ENCODE measurements around the gene PCDHA6. TPM values are rescaled to one million over a fixed set of nuclear protein-coding genes. Genes with fewer than 3 reads are reported as not detected.

PCDHA6 gene
- total and polyA plus RNA-seq, 10 of the 15 experiments (the other 5 are each of a cell fraction or from before 2014, with no cell fraction given): 0.09 TPM; not detected in 9

Other genes with a start within 250 kb of the PCDHA6 start
Only the 7 nearest of the 24 such genes appear.
- not detected in 2 replicates for gene PCDHA3, start 26.9 kb upstream of the PCDHA6 start, total RNA-seq (2014; rRNA removed)
- not detected in 2 replicates for gene PCDHA3, start 26.9 kb upstream of the PCDHA6 start, total RNA-seq (2014; rRNA removed; fragmentation: Illumina TruSeq; extraction: Trizol)
- not detected in 2 replicates for gene PCDHA3, start 26.9 kb upstream of the PCDHA6 start, total RNA-seq (2021)
- gene PCDHA3, start 26.9 kb upstream of the PCDHA6 start, polyA plus RNA-seq (2011; rRNA removed): not detected in 2 replicates
- 0.01 TPM in 1 of 2 replicates, not detected in the other for gene PCDHA3, start 26.9 kb upstream of the PCDHA6 start, polyA plus RNA-seq (2014; fragmentation: Illumina TruSeq; extraction: Trizol)
- not detected for gene PCDHA3, start 26.9 kb upstream of the PCDHA6 start, polyA plus RNA-seq (2014; fragmentation: Nextera tagmentation; extraction: Ambion mirVana)
- gene PCDHA3, start 26.9 kb upstream of the PCDHA6 start, polyA plus RNA-seq (2014; rRNA removed): not detected in 2 replicates
- under 1 TPM in 1 of 2 experiments, not detected in 1; 0.04 TPM for gene PCDHA3, start 26.9 kb upstream of the PCDHA6 start, polyA plus RNA-seq (2016; fragmentation: Nextera tagmentation; extraction: Ambion mirVana)
- gene PCDHA4, start 20.9 kb upstream of the PCDHA6 start, total RNA-seq (2014; rRNA removed): not detected in 2 replicates
- gene PCDHA4, start 20.9 kb upstream of the PCDHA6 start, total RNA-seq (2014; rRNA removed; fragmentation: Illumina TruSeq; extraction: Trizol): not detected in 2 replicates
- 0.05 TPM in 1 of 2 replicates, not detected in the other for gene PCDHA4, start 20.9 kb upstream of the PCDHA6 start, total RNA-seq (2021)
- not detected in 2 replicates for gene PCDHA4, start 20.9 kb upstream of the PCDHA6 start, polyA plus RNA-seq (2011; rRNA removed)
- not detected in 2 replicates for gene PCDHA4, start 20.9 kb upstream of the PCDHA6 start, polyA plus RNA-seq (2014; fragmentation: Illumina TruSeq; extraction: Trizol)
- not detected for gene PCDHA4, start 20.9 kb upstream of the PCDHA6 start, polyA plus RNA-seq (2014; fragmentation: Nextera tagmentation; extraction: Ambion mirVana)
- not detected in 2 replicates for gene PCDHA4, start 20.9 kb upstream of the PCDHA6 start, polyA plus RNA-seq (2014; rRNA removed)
- not detected for gene PCDHA4, start 20.9 kb upstream of the PCDHA6 start, polyA plus RNA-seq (2016; fragmentation: Nextera tagmentation; extraction: Ambion mirVana)
- gene PCDHA5, start 6.3 kb upstream of the PCDHA6 start, total RNA-seq (2014; rRNA removed): under 0.01 TPM in 1 of 2 replicates, not detected in the other
- not detected in 2 replicates for gene PCDHA5, start 6.3 kb upstream of the PCDHA6 start, total RNA-seq (2014; rRNA removed; fragmentation: Illumina TruSeq; extraction: Trizol)
- not detected in 2 replicates for gene PCDHA5, start 6.3 kb upstream of the PCDHA6 start, total RNA-seq (2021)
- gene PCDHA5, start 6.3 kb upstream of the PCDHA6 start, polyA plus RNA-seq (2011; rRNA removed): not detected in 2 replicates
- gene PCDHA5, start 6.3 kb upstream of the PCDHA6 start, polyA plus RNA-seq (2014; fragmentation: Illumina TruSeq; extraction: Trizol): not detected in 2 replicates
- gene PCDHA5, start 6.3 kb upstream of the PCDHA6 start, polyA plus RNA-seq (2014; fragmentation: Nextera tagmentation; extraction: Ambion mirVana): not detected
- 0.03 TPM in 1 of 2 replicates, not detected in the other for gene PCDHA5, start 6.3 kb upstream of the PCDHA6 start, polyA plus RNA-seq (2014; rRNA removed)
- gene PCDHA5, start 6.3 kb upstream of the PCDHA6 start, polyA plus RNA-seq (2016; fragmentation: Nextera tagmentation; extraction: Ambion mirVana): not detected
- 0.06 TPM in 1 of 2 replicates, not detected in the other for gene PCDHA7, start 6.3 kb downstream of the PCDHA6 start, total RNA-seq (2014; rRNA removed)
- not detected in 2 replicates for gene PCDHA7, start 6.3 kb downstream of the PCDHA6 start, total RNA-seq (2014; rRNA removed; fragmentation: Illumina TruSeq; extraction: Trizol)
- gene PCDHA7, start 6.3 kb downstream of the PCDHA6 start, total RNA-seq (2021): 0.08 TPM in 1 of 2 replicates, not detected in the other
- gene PCDHA7, start 6.3 kb downstream of the PCDHA6 start, polyA plus RNA-seq (2011; rRNA removed): not detected in 2 replicates
- not detected in 2 replicates for gene PCDHA7, start 6.3 kb downstream of the PCDHA6 start, polyA plus RNA-seq (2014; fragmentation: Illumina TruSeq; extraction: Trizol)
- not detected for gene PCDHA7, start 6.3 kb downstream of the PCDHA6 start, polyA plus RNA-seq (2014; fragmentation: Nextera tagmentation; extraction: Ambion mirVana)
- 0.06 TPM in 1 of 2 replicates, not detected in the other for gene PCDHA7, start 6.3 kb downstream of the PCDHA6 start, polyA plus RNA-seq (2014; rRNA removed)
- under 1 TPM in 1 of 2 experiments, not detected in 1; 0.05 TPM for gene PCDHA7, start 6.3 kb downstream of the PCDHA6 start, polyA plus RNA-seq (2016; fragmentation: Nextera tagmentation; extraction: Ambion mirVana)
- gene PCDHA8, start 13.2 kb downstream of the PCDHA6 start, total RNA-seq (2014; rRNA removed): not detected in 2 replicates
- gene PCDHA8, start 13.2 kb downstream of the PCDHA6 start, total RNA-seq (2014; rRNA removed; fragmentation: Illumina TruSeq; extraction: Trizol): not detected in 2 replicates
- gene PCDHA8, start 13.2 kb downstream of the PCDHA6 start, total RNA-seq (2021): not detected in 2 replicates
- gene PCDHA8, start 13.2 kb downstream of the PCDHA6 start, polyA plus RNA-seq (2011; rRNA removed): not detected in 2 replicates
- not detected in 2 replicates for gene PCDHA8, start 13.2 kb downstream of the PCDHA6 start, polyA plus RNA-seq (2014; fragmentation: Illumina TruSeq; extraction: Trizol)
- gene PCDHA8, start 13.2 kb downstream of the PCDHA6 start, polyA plus RNA-seq (2014; fragmentation: Nextera tagmentation; extraction: Ambion mirVana): not detected
- not detected in 2 replicates for gene PCDHA8, start 13.2 kb downstream of the PCDHA6 start, polyA plus RNA-seq (2014; rRNA removed)
- not detected for gene PCDHA8, start 13.2 kb downstream of the PCDHA6 start, polyA plus RNA-seq (2016; fragmentation: Nextera tagmentation; extraction: Ambion mirVana)
- 0.05 and 0.06 TPM in 2 replicates for gene PCDHA9, start 20.4 kb downstream of the PCDHA6 start, total RNA-seq (2014; rRNA removed)
- not detected in 2 replicates for gene PCDHA9, start 20.4 kb downstream of the PCDHA6 start, total RNA-seq (2014; rRNA removed; fragmentation: Illumina TruSeq; extraction: Trizol)
- gene PCDHA9, start 20.4 kb downstream of the PCDHA6 start, total RNA-seq (2021): not detected in 2 replicates
- gene PCDHA9, start 20.4 kb downstream of the PCDHA6 start, polyA plus RNA-seq (2011; rRNA removed): not detected in 2 replicates
- gene PCDHA9, start 20.4 kb downstream of the PCDHA6 start, polyA plus RNA-seq (2014; fragmentation: Illumina TruSeq; extraction: Trizol): not detected in 2 replicates
- gene PCDHA9, start 20.4 kb downstream of the PCDHA6 start, polyA plus RNA-seq (2014; fragmentation: Nextera tagmentation; extraction: Ambion mirVana): not detected
- gene PCDHA9, start 20.4 kb downstream of the PCDHA6 start, polyA plus RNA-seq (2014; rRNA removed): 0.01 TPM in 1 of 2 replicates, not detected in the other
- under 1 TPM in 1 of 2 experiments, not detected in 1; 0.03 TPM for gene PCDHA9, start 20.4 kb downstream of the PCDHA6 start, polyA plus RNA-seq (2016; fragmentation: Nextera tagmentation; extraction: Ambion mirVana)
- gene PCDHA10, start 27.9 kb downstream of the PCDHA6 start, total RNA-seq (2014; rRNA removed): 0.05 and 0.06 TPM in 2 replicates
- gene PCDHA10, start 27.9 kb downstream of the PCDHA6 start, total RNA-seq (2014; rRNA removed; fragmentation: Illumina TruSeq; extraction: Trizol): under 0.01 TPM in 1 of 2 replicates, not detected in the other
- 0.03 TPM in 1 of 2 replicates, not detected in the other for gene PCDHA10, start 27.9 kb downstream of the PCDHA6 start, total RNA-seq (2021)
- not detected in 2 replicates for gene PCDHA10, start 27.9 kb downstream of the PCDHA6 start, polyA plus RNA-seq (2011; rRNA removed)
- 0.01 and 0.03 TPM in 2 replicates for gene PCDHA10, start 27.9 kb downstream of the PCDHA6 start, polyA plus RNA-seq (2014; fragmentation: Illumina TruSeq; extraction: Trizol)
- gene PCDHA10, start 27.9 kb downstream of the PCDHA6 start, polyA plus RNA-seq (2014; fragmentation: Nextera tagmentation; extraction: Ambion mirVana): not detected
- gene PCDHA10, start 27.9 kb downstream of the PCDHA6 start, polyA plus RNA-seq (2014; rRNA removed): 0.01 and 0.03 TPM in 2 replicates
- under 1 TPM in 1 of 2 experiments, not detected in 1; 0.04 TPM for gene PCDHA10, start 27.9 kb downstream of the PCDHA6 start, polyA plus RNA-seq (2016; fragmentation: Nextera tagmentation; extraction: Ambion mirVana)

Measured in GM12878 (cell line).